Ureter (tissue), 1 donor: Measurements from ENCODE around the gene SLC25A11. TPM values are rescaled to one million over a fixed set of nuclear protein-coding genes. Genes with fewer than 3 reads are reported as not detected.

Source experiments
- DNase-seq: peaks from one replicate; pipeline ENCODE4 v3.0.0-alpha.2; 2020; ENCODE audit warnings: low spot score
- total RNA-seq: library from RNA; stranded (reverse); gene quantifications from one replicate; pipeline ENCODE4 v1.2.4, GENCODE V29; 2023
- donor health status: DM: yes; HTN: yes; CAD: no.

Gene SLC25A11, protein sequence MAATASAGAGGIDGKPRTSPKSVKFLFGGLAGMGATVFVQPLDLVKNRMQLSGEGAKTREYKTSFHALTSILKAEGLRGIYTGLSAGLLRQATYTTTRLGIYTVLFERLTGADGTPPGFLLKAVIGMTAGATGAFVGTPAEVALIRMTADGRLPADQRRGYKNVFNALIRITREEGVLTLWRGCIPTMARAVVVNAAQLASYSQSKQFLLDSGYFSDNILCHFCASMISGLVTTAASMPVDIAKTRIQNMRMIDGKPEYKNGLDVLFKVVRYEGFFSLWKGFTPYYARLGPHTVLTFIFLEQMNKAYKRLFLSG
- 62.0 TPM for total RNA-seq

GRCh38 chr17:4939796-4940554 lies at the start of gene SLC25A11, which contains the start of gene RNF167:
TSS of gene SLC25A11 (minus strand) at chr17:4940046. CDS start at chr17:4939910, 136 bp downstream.
TSS of gene RNF167 (plus strand) at chr17:4940268. CDS start at chr17:4940910, 642 bp downstream.
- DNase-seq: peak; percentile 97

GRCh38 chr17:4987767-4988567 lies 48.1 kb upstream of the SLC25A11 start:
- no peak for DNase-seq

GRCh38 chr17:4986951-4987766 lies 47.3 kb upstream of the SLC25A11 start, which contains the start of gene CAMTA2:
TSS of gene CAMTA2 (minus strand) at chr17:4987675. CDS start at chr17:4986222, 1,453 bp downstream.
- DNase-seq: peak; percentile 93

DNA sequence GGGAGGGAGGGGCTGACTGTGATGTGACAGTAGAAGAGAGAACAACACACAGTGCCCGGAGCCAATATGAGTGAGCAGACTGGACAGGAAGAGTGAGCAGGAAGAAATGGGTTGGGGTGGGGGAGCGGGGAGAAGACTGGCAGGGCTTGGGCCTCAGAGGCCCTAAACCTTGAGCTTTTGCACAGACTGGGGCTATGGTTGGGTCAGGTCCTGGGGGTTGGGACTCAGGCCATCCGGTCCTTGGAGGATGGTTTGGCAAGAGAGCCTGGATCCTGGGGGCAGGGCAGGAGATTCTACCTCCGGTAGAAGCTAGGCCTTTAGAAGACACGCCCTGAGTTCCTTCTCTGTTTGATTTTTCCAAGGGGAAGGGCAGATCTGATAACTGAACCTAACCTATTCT lies 46.6 kb upstream of the SLC25A11 start:
- DNase-seq: no peak

DNA sequence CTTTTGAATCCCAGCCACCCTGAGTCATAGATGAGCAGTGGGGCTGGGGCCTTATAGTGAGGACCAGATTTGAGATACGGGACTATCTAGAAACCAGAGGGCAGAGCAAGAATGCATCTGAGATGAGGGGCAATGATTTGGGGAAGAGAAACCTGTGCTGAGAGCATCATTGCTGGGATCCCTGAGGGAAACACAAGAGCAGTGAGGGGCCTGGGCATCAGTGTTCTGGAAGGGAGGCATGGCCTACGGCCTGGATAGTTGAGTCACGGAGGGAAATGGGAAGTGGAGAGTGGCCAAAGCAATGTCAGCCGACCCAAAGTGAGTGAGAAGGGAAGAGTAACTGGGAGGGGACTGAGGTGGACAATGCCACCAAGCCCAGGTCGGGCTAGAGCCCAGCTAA lies 42.5 kb upstream of the SLC25A11 start:
- no peak for DNase-seq

- DNase-seq: no peak
Measured at GRCh38 chr17:4980644-4981216, 40.9 kb upstream of the SLC25A11 start.

GRCh38 chr17:4978726-4979125 lies 38.9 kb upstream of the SLC25A11 start:
- no peak for DNase-seq

DNA sequence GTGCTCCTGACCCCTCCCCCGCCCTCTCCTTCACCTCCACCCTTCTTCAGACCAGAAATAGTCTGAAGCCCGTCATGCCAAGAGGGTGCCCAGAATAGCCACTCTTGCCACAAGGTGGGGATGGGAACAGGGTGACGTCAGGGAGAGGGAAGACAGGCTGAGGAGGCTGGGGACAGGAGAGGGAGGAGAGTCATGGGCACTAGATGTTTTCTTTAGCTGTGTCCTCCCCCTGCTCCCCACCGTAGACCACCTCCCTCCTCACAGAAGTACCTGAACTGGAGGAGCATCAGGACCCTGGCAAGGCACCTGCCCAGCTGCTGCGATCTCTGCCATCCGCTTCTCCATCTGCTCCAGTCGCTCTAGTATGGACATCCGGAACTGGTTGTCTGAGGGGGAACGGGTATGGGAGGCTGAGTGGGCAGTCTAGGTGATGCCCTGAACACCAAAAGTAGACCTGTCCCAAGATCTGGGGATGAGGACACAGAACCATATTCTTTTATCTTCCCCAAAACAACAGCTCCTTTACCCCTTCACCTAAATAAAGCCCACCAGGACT lies 34.3 kb upstream of the SLC25A11 start:
- no peak for DNase-seq

- DNase-seq: no peak
Measured at GRCh38 chr17:4973256-4974114, 33.6 kb upstream of the SLC25A11 start.

GRCh38 chr17:4972752-4973151 lies 32.9 kb upstream of the SLC25A11 start:
- DNase-seq: no peak

DNA sequence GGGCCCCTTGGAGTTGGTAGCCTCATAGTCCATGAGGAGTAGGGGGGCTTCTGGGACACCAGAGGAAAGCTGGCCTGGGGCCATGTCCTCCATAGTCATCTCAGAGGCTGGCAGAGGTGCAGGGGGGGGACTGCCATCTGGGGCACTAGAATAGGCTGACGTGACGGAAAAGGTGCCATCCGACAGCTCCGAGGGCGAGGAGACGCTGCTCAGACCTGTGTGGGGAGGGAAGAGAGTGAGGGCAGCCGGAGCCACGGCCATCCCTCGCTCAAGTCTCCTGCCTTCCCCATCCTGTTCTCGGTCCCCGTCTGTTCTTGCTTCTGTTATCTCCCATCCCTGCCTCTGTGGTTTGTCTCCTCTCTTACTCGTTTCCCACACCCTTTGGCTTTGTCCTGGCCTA lies 32.5 kb upstream of the SLC25A11 start:
- no peak for DNase-seq

DNA sequence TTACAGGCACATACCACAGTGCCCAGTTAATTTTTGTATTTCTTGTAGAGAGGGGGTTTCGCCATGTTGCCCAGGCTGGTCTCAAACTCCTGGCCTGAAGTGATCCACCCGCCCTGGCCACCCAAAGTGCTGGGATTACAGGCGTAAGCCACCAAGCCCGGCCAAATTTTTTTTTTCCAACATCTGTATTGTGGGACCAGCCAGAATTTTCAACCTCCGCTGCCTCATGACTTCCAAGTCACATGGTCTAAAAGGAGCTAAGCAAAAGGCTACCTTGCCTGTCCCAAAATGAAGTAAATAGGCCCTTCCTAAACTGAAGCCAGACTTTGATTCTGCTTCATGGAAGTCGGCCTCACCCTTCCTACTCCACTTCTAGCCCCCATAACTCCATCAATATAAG lies 32.0 kb upstream of the SLC25A11 start:
- no peak for DNase-seq

GRCh38 chr17:4970273-4970672 lies 30.4 kb upstream of the SLC25A11 start:
- DNase-seq: no peak

DNA sequence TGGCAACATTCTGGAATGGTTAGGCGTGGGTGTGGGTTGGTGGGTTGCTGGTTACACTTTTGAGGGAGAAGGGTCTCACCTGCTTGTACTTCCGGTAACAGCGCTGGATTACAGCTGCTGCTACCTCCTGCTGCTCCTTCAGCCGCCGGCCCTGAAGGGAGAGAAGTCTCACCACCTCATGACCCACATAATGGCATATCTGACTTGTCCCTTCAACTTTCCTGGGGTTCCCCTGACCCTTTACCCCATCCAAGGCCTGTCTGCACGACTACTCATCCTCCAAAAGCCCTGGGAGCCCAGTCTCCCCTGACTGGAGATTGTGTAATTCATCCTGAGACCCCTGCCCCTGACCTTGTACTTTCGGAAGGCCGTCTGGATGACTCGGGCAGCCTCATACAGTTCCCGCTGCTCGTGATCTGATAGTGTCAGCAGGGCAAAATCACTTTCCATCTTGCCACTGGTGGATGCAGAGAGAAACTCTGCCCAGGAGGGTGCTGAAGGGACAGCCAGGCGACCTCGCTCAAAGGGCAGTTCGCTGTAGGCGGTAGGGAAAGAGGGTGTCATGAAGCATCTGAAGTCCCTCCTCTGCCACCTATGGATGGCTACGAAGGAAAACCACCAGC lies 29.8 kb upstream of the SLC25A11 start:
- no peak for DNase-seq

DNA sequence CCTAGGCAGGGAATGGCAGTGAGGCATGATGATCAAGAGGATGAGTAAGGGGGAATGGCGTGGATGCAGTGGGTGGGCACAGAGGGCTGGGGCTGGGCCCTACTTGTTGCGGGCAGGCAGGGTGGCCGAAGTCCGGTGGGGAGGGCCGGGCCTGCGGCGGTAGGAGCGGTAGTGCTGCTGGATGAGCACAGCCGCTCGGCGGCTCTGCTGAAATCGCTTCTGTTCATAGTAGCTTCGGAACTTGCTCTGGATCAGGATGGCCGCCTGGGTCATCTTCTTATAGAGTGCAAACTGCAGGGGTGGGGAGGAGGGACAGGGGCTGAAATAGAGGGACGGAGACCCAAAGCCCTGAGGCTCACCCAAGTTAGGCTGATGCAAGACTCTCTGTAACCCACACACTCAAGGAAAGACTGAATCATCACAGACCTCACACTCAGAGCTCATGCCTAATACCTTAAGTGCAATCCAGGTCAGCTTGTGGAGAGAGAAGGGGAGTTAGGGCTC lies 29.3 kb upstream of the SLC25A11 start:
- DNase-seq: no peak

- DNase-seq: peak; percentile 62
Measured at GRCh38 chr17:4968486-4969046, 28.7 kb upstream of the SLC25A11 start.

- DNase-seq: peak; percentile 96
Measured at GRCh38 chr17:4967539-4968485, 28.0 kb upstream of the SLC25A11 start, which contains the start of gene SPAG7. TSS of gene SPAG7 (minus strand) at chr17:4967817. CDS start at chr17:4967804, 13 bp downstream.
